Measurements from ENCODE around the gene SAT1. TPM values are rescaled to one million over a fixed set of nuclear protein-coding genes. Genes with fewer than 3 reads are reported as not detected.

The SAT1 gene
- total RNA-seq, result 100 to 1,000 TPM in 1 of 2 donors, 10 to 100 TPM in 1; 63.4 to 118 TPM
- 72.8 TPM for polyA plus RNA-seq (2013, experiment 1 of 2)
- polyA plus RNA-seq (2013, experiment 2 of 2), result 67.6 TPM
- long read RNA-seq, experiment 1, transcript SAT1-204 (6 exons, 1,065 nt), result major isoform, 38 of 41 reads
- long read RNA-seq, experiment 1, partial matches to known transcripts, result 0 of 41 reads
- long read RNA-seq, experiment 1, other reads (novel, unspliced or antisense), result 0 of 41 reads
- long read RNA-seq, experiment 2, transcript SAT1-204 (6 exons, 1,065 nt), result major isoform, 57 of 61 reads
- long read RNA-seq, experiment 2, partial matches to known transcripts, result 0 of 61 reads
- long read RNA-seq, experiment 2, other reads (novel, unspliced or antisense), result 4 of 61 reads
- long read RNA-seq, experiment 3, transcript SAT1-209 (7 exons, 1,135 nt), result minor isoform, 10 of 364 reads
- long read RNA-seq, experiment 3, transcript SAT1-204 (6 exons, 1,065 nt), result major isoform, 287 of 364 reads
- long read RNA-seq, experiment 3, partial matches to known transcripts, result 4 of 364 reads
- long read RNA-seq, experiment 3, other reads (novel, unspliced or antisense), result 59 of 364 reads
- long read RNA-seq, experiment 4, transcript SAT1-204 (6 exons, 1,065 nt), result major isoform, 234 of 238 reads
- long read RNA-seq, experiment 4, partial matches to known transcripts, result 1 of 238 reads
- long read RNA-seq, experiment 4, other reads (novel, unspliced or antisense), result 2 of 238 reads

DNA sequence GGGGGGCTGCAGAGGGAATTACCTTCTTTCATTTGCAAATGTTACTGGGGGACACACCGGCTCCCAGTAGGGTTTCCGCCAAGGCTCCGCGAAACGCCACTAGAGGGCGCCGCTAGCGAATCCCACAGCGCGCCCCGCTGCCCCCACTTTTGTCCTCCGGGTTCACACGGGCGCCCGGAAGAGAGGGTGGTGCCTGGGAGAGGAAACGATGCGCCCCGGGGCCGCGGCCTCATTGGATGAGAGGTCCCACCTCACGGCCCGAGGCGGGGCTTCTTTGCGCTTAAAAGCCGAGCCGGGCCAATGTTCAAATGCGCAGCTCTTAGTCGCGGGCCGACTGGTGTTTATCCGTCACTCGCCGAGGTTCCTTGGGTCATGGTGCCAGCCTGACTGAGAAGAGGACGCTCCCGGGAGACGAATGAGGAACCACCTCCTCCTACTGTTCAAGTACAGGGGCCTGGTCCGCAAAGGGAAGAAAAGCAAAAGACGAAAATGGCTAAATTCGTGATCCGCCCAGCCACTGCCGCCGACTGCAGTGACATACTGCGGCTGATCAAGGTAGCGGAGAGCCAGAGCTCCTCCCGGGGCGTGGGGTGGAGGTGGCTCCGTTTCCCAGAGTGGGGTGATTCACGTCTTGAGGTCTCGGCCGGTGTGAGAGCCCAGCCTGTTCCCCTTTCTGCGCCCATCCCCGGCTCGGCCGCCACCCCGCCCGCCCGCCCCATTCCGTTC lies at the start of gene SAT1:
SAT1 (plus strand) TSS at position 311 of the 726 bp plus-strand sequence; CDS start at position 490, 179 bp downstream.
- TF ChIP-seq, protein P1, sequence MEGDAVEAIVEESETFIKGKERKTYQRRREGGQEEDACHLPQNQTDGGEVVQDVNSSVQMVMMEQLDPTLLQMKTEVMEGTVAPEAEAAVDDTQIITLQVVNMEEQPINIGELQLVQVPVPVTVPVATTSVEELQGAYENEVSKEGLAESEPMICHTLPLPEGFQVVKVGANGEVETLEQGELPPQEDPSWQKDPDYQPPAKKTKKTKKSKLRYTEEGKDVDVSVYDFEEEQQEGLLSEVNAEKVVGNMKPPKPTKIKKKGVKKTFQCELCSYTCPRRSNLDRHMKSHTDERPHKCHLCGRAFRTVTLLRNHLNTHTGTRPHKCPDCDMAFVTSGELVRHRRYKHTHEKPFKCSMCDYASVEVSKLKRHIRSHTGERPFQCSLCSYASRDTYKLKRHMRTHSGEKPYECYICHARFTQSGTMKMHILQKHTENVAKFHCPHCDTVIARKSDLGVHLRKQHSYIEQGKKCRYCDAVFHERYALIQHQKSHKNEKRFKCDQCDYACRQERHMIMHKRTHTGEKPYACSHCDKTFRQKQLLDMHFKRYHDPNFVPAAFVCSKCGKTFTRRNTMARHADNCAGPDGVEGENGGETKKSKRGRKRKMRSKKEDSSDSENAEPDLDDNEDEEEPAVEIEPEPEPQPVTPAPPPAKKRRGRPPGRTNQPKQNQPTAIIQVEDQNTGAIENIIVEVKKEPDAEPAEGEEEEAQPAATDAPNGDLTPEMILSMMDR (conservative IDR thresholded peaks at IDR 0.05), result peak; percentile 98
- H3K27ac ChIP-seq (ENCODE audit: low read depth, low read length), result no peak within 1 kb of the TSS
- no peaks in the 10 kb centered on the region for H3K9me3 ChIP-seq (ENCODE audit: control insufficient read depth, low read length)
- Mint-ChIP-seq H3K27ac (peak within 1 kb of the TSS; percentile 99), H3K27me3 (ENCODE audit: insufficient read depth) (no peaks in the 10 kb centered on the region), H3K4me3 (peak within 1 kb of the TSS; percentile 93), H3K9me3 (no peaks in the 10 kb centered on the region), H3K36me3 (ENCODE audit: low read depth) (peaks cover 27% of the 10 kb centered on the region), H3K4me1 (peaks cover 20% of the 10 kb centered on the region)
- peak; percentile 100 for DNase-seq
- no peaks in the 10 kb centered on the region for H3K27me3 ChIP-seq (ENCODE audit: control insufficient read depth, insufficient read depth, low read length, poor library complexity, severe bottlenecking)
- 0% methylated on average over 13 to 47 of the region's 58 CpGs for WGBS, 2 experiments (ENCODE audit: insufficient coverage in 1 of 2, insufficient read length in 1 of 2)
- H3K9ac ChIP-seq (ENCODE audit: extremely low read depth, low read length, poor library complexity, severe bottlenecking), result peak within 1 kb of the TSS; percentile 51
- no peaks in the 10 kb centered on the region for H3K36me3 ChIP-seq (ENCODE audit: control insufficient read depth, insufficient read depth, low read length)
- H3K4me1 ChIP-seq (ENCODE audit: control insufficient read depth, insufficient read depth, low read length), result no peaks in the 10 kb centered on the region
- peak within 1 kb of the TSS; percentile 86 for H3K4me3 ChIP-seq (ENCODE audit: low read length)

GRCh38 chrX:23736030-23736429 lies 46.9 kb upstream of the SAT1 start:
- H3K4me1 Mint-ChIP-seq, result peaks cover 6% of the 10 kb centered on the region
- H3K9ac ChIP-seq (ENCODE audit: extremely low read depth, low read length, poor library complexity, severe bottlenecking), result no peak overlapping the region
- 67% methylated on average over 3 of the region's 3 CpGs; no CpG with 5 or more reads in 1 of the 2 experiments for WGBS, 2 experiments (ENCODE audit: insufficient coverage in 1 of 2, insufficient read length in 1 of 2)
- TF ChIP-seq, protein P1 (conservative IDR thresholded peaks at IDR 0.05), result no peak
- no peaks in the 10 kb centered on the region for H3K4me1 ChIP-seq (ENCODE audit: control insufficient read depth, insufficient read depth, low read length)
- peak overlapping the region; percentile 60 for H3K27ac Mint-ChIP-seq
- no peaks in the 10 kb centered on the region for H3K27me3 ChIP-seq (ENCODE audit: control insufficient read depth, insufficient read depth, low read length, poor library complexity, severe bottlenecking)
- no peaks in the 10 kb centered on the region for H3K9me3 Mint-ChIP-seq
- H3K9me3 ChIP-seq (ENCODE audit: control insufficient read depth, low read length), result no peaks in the 10 kb centered on the region
- DNase-seq, result no peak
- H3K4me3 ChIP-seq (ENCODE audit: low read length), result no peak overlapping the region
- H3K27me3 Mint-ChIP-seq (ENCODE audit: insufficient read depth), result no peaks in the 10 kb centered on the region
- no peak overlapping the region for H3K4me3 Mint-ChIP-seq
- H3K36me3 ChIP-seq (ENCODE audit: control insufficient read depth, insufficient read depth, low read length), result peaks cover 9% of the 10 kb centered on the region
- peaks cover 21% of the 10 kb centered on the region for H3K36me3 Mint-ChIP-seq (ENCODE audit: low read depth)
- no peak overlapping the region for H3K27ac ChIP-seq (ENCODE audit: low read depth, low read length)

- TF ChIP-seq, protein P1 (conservative IDR thresholded peaks at IDR 0.05), result no peak
These were observed 45.6 kb upstream of the SAT1 start for GRCh38 chrX:23737413-23737812.

More at GRCh38 chrX:23737413-23737812, 45.6 kb upstream of the SAT1 start:
- H3K36me3 Mint-ChIP-seq (ENCODE audit: low read depth), result peaks cover 16% of the 10 kb centered on the region
- no peaks in the 10 kb centered on the region for H3K27me3 Mint-ChIP-seq (ENCODE audit: insufficient read depth)
- H3K9me3 Mint-ChIP-seq, result no peaks in the 10 kb centered on the region
- H3K4me3 ChIP-seq (ENCODE audit: low read length), result no peak overlapping the region
- H3K36me3 ChIP-seq (ENCODE audit: control insufficient read depth, insufficient read depth, low read length), result peaks cover 9% of the 10 kb centered on the region
- no peaks in the 10 kb centered on the region for H3K4me1 ChIP-seq (ENCODE audit: control insufficient read depth, insufficient read depth, low read length)
- H3K4me3 Mint-ChIP-seq, result no peak overlapping the region
- H3K9ac ChIP-seq (ENCODE audit: extremely low read depth, low read length, poor library complexity, severe bottlenecking), result no peak overlapping the region
- no peaks in the 10 kb centered on the region for H3K27me3 ChIP-seq (ENCODE audit: control insufficient read depth, insufficient read depth, low read length, poor library complexity, severe bottlenecking)
- no peaks in the 10 kb centered on the region for H3K9me3 ChIP-seq (ENCODE audit: control insufficient read depth, low read length)
- no peak for DNase-seq
- peaks cover 14% of the 10 kb centered on the region for H3K4me1 Mint-ChIP-seq
- no peak overlapping the region for H3K27ac Mint-ChIP-seq
- no peak overlapping the region for H3K27ac ChIP-seq (ENCODE audit: low read depth, low read length)

All from endodermal cell (in vitro differentiated cells).